ENCODE results near the gene MYO9B.
"Not testable (repeated sequence)": the region's sequence is repeated elsewhere in the genome, so short reads cannot be mapped to it uniquely, and the experiment has no call there.

Gene MYO9B

GRCh38 chr19:17149393-17150135, 74.0 kb downstream of the MYO9B start:
- no peak for DNase-seq

GRCh38 chr19:17153996-17154395, 78.4 kb downstream of the MYO9B start:
- DNase-seq, result no peak

GRCh38 chr19:17155251-17155650, 79.7 kb downstream of the MYO9B start:
- DNase-seq, result no peak

- no peak for DNase-seq
Measured at GRCh38 chr19:17156296-17156946, 80.8 kb downstream of the MYO9B start.

- DNase-seq, result no peak
Measured at GRCh38 chr19:17156947-17157302, 81.3 kb downstream of the MYO9B start.

- no peak for DNase-seq
Measured at GRCh38 chr19:17158584-17158983, 83.0 kb downstream of the MYO9B start.

- DNase-seq, result no peak
Measured at GRCh38 chr19:17159466-17160393, 84.2 kb downstream of the MYO9B start.

- DNase-seq, result no peak
Measured at GRCh38 chr19:17160908-17161307, 85.3 kb downstream of the MYO9B start.

- DNase-seq, result not testable (repeated sequence)
Measured at GRCh38 chr19:17162131-17162530, 86.6 kb downstream of the MYO9B start.

GRCh38 chr19:17162580-17162979, 87.0 kb downstream of the MYO9B start:
- DNase-seq, result no peak

GRCh38 chr19:17163652-17164051, 88.1 kb downstream of the MYO9B start:
- no peak for DNase-seq

GRCh38 chr19:17164639-17165038, 89.1 kb downstream of the MYO9B start:
- no peak for DNase-seq

GRCh38 chr19:17165715-17166114, 90.1 kb downstream of the MYO9B start:
- no peak for DNase-seq

GRCh38 chr19:17170538-17171297, 95.1 kb downstream of the MYO9B start:
- DNase-seq, result no peak

- DNase-seq, result no peak
Measured at GRCh38 chr19:17171874-17172273, 96.3 kb downstream of the MYO9B start.

- no peak for DNase-seq
Measured at GRCh38 chr19:17172624-17173345, 97.2 kb downstream of the MYO9B start.

- DNase-seq, result no peak
Measured at GRCh38 chr19:17178291-17178690, 102.7 kb downstream of the MYO9B start.

- DNase-seq, result no peak
Measured at GRCh38 chr19:17180997-17181702, 105.6 kb downstream of the MYO9B start.

- no peak for DNase-seq
Measured at GRCh38 chr19:17183271-17183761, 107.7 kb downstream of the MYO9B start.

GRCh38 chr19:17183858-17184321, 108.3 kb downstream of the MYO9B start:
- no peak for DNase-seq

GRCh38 chr19:17184371-17184841, 108.8 kb downstream of the MYO9B start:
- DNase-seq, result no peak

Measured in kidney glomerular epithelial cell (primary cell).